T-helper 2 cell (primary cell): ENCODE measurements around the gene PSG6.
"Not testable (repeated sequence)": the region's sequence is repeated elsewhere in the genome, so short reads cannot be mapped to it uniquely, and the experiment has no call there.

Experiments used
- DNase-seq, 5 experiments: peaks; one replicate each; pipeline versions ENCODE4 v3.0.0 to v3.0.0-alpha.2; 2012 to 2022
- total RNA-seq, 2 donors: gene quantifications; one replicate each; lab custom pipeline; 2026; lab: John Stamatoyannopoulos, UW

PSG6 gene
- total RNA-seq: 0 reads per million in 2 donors

GRCh38 chr19:42917634-42918033 is at the start of gene PSG6:
Gene PSG6, minus strand, starts transcription at chr19:42917894. Its CDS starts 102 bp downstream, at chr19:42917792.
- not testable (repeated sequence) for DNase-seq

DNA sequence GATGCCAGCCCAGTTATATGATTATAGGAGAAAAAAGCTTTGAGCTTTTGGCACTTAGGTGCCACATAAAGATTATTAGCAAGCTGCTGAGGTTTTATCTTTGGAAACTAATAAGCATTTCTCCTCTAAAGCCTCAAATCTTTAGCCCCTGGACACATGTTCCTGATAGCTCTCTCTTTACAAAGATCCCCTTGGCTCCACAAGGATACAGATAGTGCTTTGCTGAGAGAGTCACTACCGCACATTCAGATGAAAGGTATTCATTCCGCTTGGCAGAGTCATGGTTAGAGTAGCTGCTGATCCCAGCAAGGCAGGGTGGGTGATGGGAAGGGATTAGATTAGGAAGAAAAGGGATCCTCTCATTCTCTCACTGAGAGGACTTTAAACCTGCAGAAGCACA is 47.5 kb upstream of the PSG6 start:
- DNase-seq: no peak

GRCh38 chr19:42961119-42961518 is 43.4 kb upstream of the PSG6 start:
- DNase-seq: no peak

DNA sequence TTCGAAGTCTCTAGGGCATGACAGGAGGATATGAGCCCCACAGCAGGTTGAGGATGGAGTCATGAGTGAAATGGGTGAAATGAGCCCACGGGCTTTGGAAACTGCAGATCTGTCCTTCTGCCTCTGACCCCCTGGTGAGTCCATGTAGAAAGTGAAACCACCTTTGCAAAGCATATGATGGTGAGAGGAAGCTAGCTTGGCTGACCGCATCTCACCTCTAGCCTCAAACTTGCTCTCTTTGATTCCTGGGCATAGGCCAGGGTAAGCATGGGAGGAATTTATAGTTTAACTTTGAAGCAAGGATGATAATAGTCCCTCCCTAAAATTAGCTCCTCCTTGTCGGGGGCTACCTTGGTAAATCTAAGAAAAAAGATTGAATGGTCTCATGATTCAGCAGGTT is 34.4 kb upstream of the PSG6 start:
- not testable (repeated sequence) for DNase-seq

DNA sequence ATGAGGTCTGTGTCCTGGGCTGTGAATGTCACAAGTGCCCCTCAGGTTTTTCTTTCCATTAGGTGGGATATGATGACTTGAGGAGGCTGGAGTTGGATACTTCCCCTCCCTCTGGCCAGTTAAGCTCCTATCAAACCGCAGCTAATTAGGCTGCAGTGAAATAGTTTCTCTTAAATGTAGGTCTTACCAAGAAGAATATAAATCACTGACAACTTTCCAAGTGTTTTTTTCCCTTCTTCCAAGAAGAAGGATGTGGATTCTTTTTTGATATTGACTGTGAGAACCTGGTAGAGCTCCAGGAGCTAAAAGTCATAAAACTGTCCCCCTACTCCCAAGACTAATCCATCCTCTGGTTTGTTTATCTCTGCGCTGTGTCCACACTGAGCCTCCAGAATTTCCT is 33.8 kb upstream of the PSG6 start:
- not testable (repeated sequence) for DNase-seq

- no peak for DNase-seq
These were observed 24.6 kb upstream of the PSG6 start for GRCh38 chr19:42942187-42942789.

DNA sequence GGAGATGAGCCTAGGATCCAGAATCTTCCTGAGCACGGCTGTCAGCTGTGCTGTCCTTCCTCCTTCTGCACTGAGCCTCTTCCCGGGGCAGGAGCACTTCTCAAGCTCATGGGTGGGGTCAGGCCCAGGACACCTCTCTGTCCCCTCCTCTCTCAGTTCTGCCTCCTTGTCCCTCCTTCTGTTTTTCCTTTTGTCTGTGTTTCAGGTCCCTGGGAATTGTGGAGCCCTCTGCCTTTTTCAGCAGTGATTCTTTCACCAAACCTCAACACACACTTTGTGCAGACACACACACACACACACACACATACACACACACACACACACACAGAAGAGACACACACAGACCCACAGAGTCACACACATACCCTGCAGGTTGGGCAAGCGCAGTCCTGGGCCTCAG is 19.4 kb upstream of the PSG6 start, which contains the start of gene PSG7:
PSG7 (minus strand) TSS at position 101 of the 400 bp plus-strand sequence. CDS start 131 bp downstream, outside the sequence.
- not testable (repeated sequence) for DNase-seq

- not testable (repeated sequence) for DNase-seq
These were observed 17.0 kb upstream of the PSG6 start for GRCh38 chr19:42934726-42935125.

GRCh38 chr19:42934183-42934582 is 16.5 kb upstream of the PSG6 start:
- DNase-seq: not testable (repeated sequence)

DNA sequence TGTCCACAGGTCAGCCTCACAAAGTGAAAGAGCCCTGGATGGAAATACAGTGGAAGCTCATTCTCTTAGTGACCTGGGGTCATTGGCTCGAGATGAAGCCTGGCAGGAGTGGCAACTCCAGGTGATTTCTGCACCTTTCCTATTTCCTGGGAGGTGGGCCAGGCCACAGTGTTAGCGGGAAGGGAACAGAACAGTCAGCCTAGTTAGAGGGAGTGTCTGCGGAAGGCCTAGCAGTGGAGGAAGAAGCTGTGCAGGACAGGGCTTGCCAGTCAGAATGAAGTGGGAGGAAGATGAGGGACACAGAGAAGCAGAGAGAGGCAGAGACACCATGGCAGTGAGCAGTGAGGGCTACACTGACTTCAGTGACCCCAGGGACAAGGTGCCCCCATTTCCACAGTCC is 15.7 kb upstream of the PSG6 start:
- DNase-seq: not testable (repeated sequence)

GRCh38 chr19:42932485-42933101 is 14.9 kb upstream of the PSG6 start:
- DNase-seq: not testable (repeated sequence)

DNA sequence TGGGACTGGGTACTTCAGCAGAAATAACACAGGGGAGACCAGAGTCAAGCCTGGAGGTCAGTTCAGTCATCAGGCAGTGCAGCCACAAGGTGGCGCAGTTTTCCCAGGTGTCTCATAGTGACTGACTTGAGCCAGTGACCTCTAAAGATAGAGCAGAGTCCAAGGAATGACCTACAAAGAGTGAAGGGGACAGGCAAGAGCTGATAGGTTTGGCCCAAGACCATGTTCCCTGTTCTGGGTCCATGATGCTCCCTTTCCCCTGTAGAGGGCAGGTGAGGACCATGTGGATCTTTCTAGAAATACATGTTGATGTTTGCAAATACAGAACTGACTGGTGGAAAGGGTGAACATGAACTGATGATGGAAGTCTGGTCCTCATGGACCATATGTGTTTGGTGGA is 12.5 kb upstream of the PSG6 start:
- not testable (repeated sequence) for DNase-seq

DNA sequence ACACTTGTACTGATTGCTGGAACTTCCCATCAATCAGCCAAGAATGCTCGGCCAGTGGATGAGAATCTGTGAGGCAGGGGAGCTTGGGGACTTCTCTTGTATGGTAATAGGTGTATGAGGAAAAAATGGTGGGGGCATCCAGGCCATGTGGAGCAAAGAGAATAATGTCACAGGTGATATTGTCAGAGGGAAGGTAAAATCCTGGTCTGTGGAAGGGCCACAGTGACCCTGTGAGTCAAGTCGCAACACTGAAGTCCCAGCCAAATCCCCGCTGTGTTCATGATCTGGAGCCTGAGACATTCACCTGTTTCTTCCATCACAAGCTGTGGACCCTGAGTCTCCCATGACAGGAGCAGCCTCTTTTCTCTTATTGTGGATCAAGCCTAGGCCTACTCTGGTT is 11.2 kb upstream of the PSG6 start:
- no peak for DNase-seq

- DNase-seq: no peak
These were observed 9.1 kb upstream of the PSG6 start for GRCh38 chr19:42926781-42927180.

GRCh38 chr19:42923106-42923505 is 5.4 kb upstream of the PSG6 start:
- DNase-seq: not testable (repeated sequence)

DNA sequence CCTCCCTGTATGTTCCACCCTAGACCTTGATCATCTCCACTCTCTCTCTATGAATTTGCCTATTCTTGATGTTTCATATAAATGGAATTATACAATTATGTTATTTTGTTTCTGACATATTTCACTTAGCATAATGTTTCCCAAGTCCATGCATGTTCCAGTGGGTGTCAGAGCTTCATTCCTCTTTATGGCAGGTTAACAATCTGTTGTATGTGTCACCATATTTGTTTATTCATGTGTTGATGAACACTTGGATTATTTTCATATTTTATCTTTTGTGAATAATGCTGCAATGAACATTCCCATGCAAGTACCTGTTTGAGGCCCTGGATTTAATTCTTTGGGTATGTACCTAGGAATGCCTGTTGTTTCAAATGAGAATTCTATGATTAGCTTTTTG is 3.3 kb upstream of the PSG6 start:
- DNase-seq: not testable (repeated sequence)

GRCh38 chr19:42919757-42920079 is 2.0 kb upstream of the PSG6 start:
- DNase-seq: no peak

DNA sequence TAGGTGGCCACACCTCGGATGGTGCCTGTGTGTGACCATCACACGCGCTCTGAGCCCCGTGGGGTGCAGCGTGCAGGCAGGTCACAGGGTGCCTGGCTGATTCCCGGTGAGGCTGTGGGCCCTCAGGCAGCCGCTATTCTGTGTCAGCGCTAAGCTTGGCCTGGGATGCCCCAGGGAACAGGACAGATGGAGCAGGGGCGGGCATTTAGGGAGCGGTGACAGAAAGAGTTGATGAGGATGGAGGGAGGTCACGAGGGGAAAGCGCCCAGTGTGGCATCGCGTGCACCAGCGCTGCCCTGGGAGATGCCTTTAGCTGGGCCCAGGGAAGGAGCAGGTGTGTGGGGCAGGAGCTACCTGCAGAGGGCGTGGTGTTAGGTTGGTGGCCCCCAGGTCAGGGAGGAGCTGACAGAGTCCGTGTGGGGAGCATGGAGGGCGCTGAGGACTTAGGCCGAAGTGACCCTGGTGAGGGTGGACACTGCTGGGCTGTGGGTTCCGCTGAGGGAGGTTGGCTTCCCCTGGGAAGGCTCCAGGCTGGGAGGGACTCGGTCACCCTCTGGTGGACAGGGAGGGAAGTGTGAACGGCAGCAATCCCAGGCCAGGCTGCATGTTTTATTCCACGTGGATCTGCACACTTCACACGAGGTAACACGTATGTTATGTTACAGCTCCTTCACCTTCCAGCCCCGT is 1.5 kb upstream of the PSG6 start:
- DNase-seq: not testable (repeated sequence)

DNA sequence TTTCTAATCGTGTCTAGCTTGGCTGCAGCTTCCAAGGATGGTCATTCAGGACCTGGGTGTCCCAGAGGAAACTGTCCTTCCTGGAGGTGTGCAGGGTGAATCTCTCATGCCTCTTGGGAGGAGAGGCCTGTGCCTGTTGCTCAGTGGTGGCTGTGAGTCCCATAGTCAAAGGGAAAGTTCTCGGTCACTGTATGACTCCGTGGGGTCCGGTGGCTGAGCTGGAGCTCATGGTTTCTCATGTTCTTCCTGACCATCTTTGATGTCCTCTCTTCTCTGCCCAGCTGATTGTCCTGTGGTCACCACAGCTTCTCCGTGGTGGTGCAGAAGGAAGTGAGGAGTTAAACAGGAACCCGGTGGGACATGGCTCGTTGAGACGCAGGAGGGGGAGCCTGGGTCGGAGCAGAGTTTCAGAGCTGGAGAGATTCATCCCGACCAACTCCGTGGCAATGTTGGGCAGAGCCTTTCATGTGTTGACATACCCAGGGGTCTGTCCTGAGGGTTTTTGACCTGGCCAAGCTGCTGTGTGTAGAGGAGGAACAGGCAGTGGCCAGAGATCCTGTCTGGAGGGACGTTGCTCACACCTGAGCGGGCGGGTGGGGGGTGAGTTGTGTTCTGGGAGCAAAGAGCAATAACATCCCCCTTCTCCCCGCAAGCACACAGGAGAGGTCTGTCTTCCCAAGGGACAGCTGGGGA is 829 bp upstream of the PSG6 start:
- DNase-seq: not testable (repeated sequence)

GRCh38 chr19:42916931-42917330 is 763 bp downstream of the PSG6 start:
- DNase-seq: not testable (repeated sequence)

- DNase-seq: not testable (repeated sequence)
These were observed 4.2 kb downstream of the PSG6 start for GRCh38 chr19:42913516-42913915.

DNA sequence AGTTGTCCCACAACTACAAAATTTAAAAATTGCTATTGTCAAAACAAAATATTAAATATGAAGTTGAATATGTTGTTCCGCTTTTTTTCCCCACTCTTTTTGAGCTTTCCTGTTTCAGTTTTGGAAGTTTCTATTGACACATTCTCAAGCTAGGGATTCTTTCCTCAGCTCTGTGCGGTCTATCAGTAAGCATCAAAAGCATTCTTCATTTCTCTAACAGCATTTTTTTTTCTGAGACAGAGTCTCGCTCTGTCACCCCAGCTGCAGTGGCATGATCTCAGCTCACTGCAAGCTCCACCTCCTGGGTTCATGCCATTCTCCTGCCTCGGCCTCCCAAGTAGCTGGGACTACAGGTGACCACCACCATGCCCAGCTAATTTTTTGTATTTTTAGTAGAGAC is 4.8 kb downstream of the PSG6 start:
- DNase-seq: not testable (repeated sequence)

DNA sequence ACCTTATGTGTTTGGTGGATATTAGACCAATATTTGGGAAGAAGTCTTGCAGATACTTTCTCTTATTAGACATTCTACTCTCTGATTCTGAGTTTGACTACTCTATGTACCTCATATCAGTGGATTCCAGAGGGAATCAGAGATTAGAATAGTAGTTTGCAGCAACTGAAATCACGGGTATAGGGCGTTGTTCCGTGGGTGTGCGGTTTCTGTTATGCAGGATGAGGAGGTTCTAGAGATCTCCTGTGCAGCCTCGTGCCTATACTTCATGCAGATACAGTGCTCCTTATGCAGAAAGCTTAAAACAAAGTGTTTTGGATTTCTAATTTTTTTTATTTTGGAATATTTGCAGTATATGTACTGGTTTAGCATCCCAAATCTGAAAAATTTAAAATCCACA is 6.0 kb downstream of the PSG6 start:
- DNase-seq: not testable (repeated sequence)
